Retinal pigment epithelial cell (primary cell): ENCODE measurements around the gene CDKN2B-AS1.

ENCODE experiments used
- DNase-seq: peaks from one replicate; pipeline ENCODE4 v3.0.0-alpha.2; 2010; ENCODE audit warnings: low read depth
- H3K4me3 ChIP-seq: 2 replicates; pipeline ENCODE4 v1.5.1; 2011; ENCODE audit warnings: mild to moderate bottlenecking, low read length, control low read depth, moderate library complexity
- TF ChIP-seq, protein P1 (sequence below): conservative IDR thresholded peaks from 2 replicates; pipeline ENCODE4 v1.5.1; 2011; ENCODE audit warnings: low read depth, low read length, control low read depth, inconsistent platforms

Gene CDKN2B-AS1

DNA sequence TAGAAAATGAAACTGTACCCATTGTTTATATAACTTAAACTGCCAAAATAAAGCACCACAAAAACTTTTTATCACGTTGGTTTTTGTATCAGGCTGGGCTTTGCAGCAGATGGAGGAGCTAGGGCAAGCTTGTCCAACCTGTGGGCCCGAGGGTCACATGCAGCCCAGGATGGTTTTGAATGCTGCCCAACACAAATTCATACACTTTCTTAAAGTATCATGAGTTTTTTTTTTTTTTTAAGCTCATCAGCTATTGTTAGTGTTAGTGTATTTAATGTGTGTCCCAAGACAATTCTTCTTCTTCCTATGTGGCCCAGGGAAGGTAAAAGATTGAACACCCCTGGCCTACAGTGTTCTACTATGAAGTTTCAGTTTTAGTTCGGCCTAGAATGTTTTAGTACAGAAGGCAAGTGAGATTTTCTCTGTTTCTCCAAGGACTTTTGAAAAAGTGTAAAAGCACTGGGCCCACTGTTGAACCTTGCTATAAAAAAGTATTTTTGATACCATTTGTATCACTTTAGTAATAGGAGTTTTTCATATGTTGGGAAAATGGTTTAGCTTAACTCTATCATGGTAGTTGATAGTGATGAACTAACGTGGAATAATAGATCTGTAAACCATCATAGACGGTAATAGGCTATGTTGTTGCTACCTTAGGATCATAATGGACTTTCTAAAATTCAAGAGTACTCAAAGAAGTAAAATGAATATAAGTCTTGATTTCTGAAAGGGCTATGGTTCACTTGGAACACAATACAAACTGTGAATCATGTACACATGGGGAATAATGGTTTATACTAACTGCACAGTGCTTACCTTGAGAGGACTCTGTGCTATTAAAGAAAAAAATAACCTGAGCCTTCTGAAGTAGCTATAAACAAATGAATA is 3.3 kb upstream of the CDKN2B-AS1 start:
- TF ChIP-seq, protein P1, sequence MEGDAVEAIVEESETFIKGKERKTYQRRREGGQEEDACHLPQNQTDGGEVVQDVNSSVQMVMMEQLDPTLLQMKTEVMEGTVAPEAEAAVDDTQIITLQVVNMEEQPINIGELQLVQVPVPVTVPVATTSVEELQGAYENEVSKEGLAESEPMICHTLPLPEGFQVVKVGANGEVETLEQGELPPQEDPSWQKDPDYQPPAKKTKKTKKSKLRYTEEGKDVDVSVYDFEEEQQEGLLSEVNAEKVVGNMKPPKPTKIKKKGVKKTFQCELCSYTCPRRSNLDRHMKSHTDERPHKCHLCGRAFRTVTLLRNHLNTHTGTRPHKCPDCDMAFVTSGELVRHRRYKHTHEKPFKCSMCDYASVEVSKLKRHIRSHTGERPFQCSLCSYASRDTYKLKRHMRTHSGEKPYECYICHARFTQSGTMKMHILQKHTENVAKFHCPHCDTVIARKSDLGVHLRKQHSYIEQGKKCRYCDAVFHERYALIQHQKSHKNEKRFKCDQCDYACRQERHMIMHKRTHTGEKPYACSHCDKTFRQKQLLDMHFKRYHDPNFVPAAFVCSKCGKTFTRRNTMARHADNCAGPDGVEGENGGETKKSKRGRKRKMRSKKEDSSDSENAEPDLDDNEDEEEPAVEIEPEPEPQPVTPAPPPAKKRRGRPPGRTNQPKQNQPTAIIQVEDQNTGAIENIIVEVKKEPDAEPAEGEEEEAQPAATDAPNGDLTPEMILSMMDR = no peak
- peak overlapping the region; percentile 75 for H3K4me3 ChIP-seq
- DNase-seq = no peak

DNA sequence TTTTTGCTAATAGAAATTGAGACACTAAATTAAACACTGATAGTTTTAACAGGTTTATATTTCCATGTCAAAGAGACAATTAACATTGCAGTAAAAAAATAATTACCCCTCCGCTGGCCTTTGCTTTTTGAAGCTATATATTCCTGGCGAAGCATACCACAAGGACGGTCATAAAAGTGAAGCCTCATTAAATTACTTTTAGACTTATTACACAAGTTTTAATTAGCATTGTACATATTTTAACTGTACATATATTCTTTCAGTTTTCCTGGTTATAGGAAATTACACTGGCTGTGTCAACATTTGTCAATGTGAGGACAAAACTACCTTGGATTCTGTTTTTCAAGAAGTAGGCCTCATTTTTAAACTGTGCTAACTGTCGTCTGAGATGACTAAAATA is 1.6 kb upstream of the CDKN2B-AS1 start:
- TF ChIP-seq, protein P1 = no peak
- DNase-seq = no peak
- peak overlapping the region; percentile 75 for H3K4me3 ChIP-seq

DNA sequence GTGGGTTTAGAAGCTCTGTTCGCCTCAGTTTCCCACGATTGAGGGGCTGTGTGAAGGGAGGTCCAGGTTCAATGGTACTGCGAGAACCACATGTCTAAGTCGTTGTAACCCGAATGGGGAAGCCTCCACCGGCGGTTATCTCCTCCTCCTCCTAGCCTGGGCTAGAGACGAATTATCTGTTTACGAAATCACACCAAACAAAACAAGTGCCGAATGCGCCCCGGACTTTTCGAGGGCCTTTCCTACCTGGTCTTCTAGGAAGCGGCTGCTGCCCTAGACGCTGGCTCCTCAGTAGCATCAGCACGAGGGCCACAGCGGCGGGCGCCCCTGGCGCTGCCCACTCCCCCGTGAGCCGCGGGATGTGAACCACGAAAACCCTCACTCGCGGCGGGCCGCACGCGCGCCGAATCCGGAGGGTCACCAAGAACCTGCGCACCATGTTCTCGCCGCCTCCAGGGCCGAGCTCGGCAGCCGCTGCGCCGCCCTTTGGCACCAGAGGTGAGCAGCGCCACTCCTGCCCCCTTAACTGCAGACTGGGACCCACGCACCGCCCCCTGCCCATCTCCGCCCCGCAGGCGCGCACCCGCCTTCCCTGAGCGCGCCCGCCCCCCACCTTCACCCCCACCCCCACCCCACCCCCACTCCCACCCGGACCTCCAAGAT is 567 bp upstream of the CDKN2B-AS1 start, which contains the start of gene CDKN2A:
Gene CDKN2A (minus strand): TSS at position 500 of the 663 bp plus-strand sequence.
- TF ChIP-seq, protein P1 = no peak
- H3K4me3 ChIP-seq = peak within 1 kb of the TSS; percentile 75

DNA sequence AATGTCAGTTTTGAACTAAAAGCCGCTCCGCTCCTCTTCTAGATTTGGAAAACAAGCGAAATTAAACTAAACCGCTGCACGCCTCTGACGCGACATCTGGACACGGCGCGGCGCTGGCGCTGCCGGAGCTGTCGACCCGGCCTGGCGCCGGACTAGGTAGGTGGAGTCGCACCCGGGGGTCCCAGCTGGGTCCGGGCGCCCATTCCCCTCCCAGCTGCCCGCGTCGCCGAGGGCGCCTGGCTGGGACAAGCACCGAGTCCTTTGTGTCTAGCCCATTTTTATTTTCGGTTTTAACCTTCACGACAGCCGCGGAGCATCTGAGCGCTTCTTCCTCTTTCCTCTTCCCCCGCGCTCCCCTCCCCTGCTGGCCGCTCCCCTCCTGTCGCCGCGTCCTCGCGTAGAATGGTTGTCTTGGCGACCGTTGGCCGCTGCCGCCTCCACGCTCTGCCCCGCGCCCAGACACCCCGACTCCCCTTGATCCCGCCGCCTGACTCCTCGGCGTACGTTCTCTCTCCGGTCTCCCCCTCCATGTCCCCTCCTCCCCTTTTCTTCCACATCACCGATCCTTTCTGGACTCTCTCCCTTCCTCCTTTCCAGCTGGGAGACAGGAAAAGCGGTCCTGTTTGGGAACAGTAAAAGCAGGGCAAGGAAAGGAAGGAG is 545 bp downstream of the CDKN2B-AS1 start:
- peak overlapping the region; percentile 75 for H3K4me3 ChIP-seq
- TF ChIP-seq, protein P1 = no peak
- no peak for DNase-seq

More for the DNA sequence above, 567 bp upstream of the CDKN2B-AS1 start, which contains the start of gene CDKN2A:
- no peak for DNase-seq

DNA sequence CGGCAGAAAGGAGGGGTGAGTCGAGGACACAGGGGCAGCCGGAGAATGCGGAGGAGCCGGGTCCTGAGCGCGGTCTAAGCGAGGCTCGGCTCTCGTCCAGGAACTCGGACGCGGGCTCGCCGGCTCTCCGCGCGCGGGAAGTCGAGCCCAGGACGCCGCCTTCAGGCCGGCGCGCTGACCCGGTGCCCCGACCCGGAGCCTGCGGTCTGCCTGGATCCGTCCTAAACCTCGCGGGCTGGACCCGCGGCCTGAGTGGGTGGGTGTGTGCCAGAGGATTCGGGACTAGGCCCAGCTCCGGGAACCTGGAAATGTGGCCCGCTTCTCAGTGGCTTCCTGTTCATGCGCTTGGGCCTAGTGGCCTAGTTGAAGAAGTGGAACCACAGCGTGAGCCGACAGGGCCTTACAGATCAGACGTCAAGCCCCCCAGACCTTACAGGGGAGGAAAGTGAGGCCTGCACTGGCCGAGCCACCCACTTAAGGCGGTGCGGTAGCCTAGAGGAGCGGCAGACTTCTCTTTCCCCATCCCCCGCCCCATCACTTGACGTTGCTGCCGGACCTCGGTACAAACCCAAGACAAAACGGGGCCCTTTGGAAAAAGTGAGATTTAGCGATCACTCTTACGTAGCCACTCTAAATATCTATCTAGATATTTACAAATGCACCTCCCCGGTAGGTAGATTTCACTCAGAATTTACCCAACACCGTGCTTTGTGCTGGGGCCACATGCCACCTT is 1.2 kb downstream of the CDKN2B-AS1 start:
- TF ChIP-seq, protein P1 = peak; percentile 43
- no peak for DNase-seq
- peak overlapping the region; percentile 75 for H3K4me3 ChIP-seq

DNA sequence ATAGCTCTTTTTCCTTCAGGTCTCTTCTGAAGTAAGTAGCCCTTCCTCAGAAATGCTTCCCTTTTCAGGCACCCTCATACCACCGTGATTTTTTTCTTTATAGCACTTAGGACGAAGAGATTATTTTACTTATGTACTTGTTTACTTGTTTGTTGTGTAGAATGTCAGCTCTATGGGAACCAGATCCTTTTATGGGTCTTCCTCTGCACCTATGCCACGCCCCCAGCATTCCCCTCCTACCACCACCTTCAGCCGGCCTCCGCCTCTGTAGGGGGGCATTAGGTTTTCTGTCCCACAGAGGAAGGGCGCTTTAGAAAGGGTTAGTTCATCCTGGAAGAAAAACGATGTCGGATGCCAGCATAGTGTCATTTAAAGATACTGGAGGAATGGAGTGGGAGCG is 1.8 kb downstream of the CDKN2B-AS1 start:
- TF ChIP-seq, protein P1 = no peak
- DNase-seq = no peak
- H3K4me3 ChIP-seq = peak overlapping the region; percentile 75
